Measurements from ENCODE around the gene NEK4. TPM values are rescaled to one million over a fixed set of nuclear protein-coding genes. Genes with fewer than 3 reads are reported as not detected.

Gene NEK4
- total and polyA plus RNA-seq, 8 donors: 23.6 to 35.0 (median 28.5) TPM

DNA sequence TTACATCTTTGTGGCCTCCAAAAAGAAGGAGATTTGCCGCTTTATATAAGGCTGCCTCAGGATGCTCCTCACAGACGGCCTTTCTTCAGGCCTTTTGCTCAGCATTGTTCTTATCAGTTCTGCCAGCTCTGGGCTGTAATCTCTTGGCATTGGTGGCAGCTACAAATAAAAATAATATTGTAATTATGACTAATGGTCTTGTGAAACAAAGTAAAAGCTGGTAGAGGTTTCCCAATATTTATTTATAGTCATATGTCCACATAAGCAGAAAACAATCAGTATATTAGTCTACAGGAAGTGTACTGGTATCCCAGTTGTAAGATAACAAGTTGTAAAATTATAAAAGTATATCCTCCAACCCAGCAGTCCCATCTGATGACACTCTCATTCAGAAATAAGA, 7.3 kb downstream of the NEK4 start:
- DNase-seq (no peak), ATAC-seq (no peak)
- H3K9me3 ChIP-seq: no peaks in the 10 kb centered on the region
- H3K4me1 ChIP-seq: peaks cover 0 to 18% of the 10 kb centered on the region in 2 donors
- intact Hi-C loops (cut with DNase I): no loop called here
- TF ChIP-seq, protein P1, sequence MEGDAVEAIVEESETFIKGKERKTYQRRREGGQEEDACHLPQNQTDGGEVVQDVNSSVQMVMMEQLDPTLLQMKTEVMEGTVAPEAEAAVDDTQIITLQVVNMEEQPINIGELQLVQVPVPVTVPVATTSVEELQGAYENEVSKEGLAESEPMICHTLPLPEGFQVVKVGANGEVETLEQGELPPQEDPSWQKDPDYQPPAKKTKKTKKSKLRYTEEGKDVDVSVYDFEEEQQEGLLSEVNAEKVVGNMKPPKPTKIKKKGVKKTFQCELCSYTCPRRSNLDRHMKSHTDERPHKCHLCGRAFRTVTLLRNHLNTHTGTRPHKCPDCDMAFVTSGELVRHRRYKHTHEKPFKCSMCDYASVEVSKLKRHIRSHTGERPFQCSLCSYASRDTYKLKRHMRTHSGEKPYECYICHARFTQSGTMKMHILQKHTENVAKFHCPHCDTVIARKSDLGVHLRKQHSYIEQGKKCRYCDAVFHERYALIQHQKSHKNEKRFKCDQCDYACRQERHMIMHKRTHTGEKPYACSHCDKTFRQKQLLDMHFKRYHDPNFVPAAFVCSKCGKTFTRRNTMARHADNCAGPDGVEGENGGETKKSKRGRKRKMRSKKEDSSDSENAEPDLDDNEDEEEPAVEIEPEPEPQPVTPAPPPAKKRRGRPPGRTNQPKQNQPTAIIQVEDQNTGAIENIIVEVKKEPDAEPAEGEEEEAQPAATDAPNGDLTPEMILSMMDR (IDR thresholded peaks at IDR 0.05): no peak
- peak overlapping the region in 1 of 2 donors; percentile 30 for H3K27ac ChIP-seq
- no peak overlapping the region for H3K4me3 ChIP-seq
- peaks cover 0 to 95% of the 10 kb centered on the region in 2 donors for H3K36me3 ChIP-seq
- H3K27me3 ChIP-seq: no peaks in the 10 kb centered on the region

DNA sequence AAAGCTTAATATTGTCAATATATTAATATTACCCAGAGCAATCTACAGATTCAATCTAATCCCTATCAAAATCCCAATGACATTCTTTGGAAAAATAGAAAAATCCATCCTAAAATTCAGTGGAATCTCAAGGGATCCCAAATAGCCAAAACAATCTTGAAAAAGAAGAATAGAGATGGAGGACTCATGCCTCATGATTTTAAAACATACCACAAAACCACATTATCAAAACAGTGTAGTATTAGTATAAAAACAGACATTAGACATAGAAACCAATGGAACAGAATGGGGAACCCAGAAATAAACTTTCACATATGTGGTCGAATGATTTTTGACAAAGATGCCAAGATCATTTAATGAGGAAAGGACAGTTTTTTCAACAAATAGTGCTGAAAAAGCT, 14.6 kb downstream of the NEK4 start:
- H3K36me3 ChIP-seq: peaks cover 0 to 85% of the 10 kb centered on the region in 2 donors
- ATAC-seq: no peak
- no peak for DNase-seq
- intact Hi-C loops (cut with DNase I): no loop called here
- peaks cover 0 to 9% of the 10 kb centered on the region in 2 donors for H3K4me1 ChIP-seq
- TF ChIP-seq, protein P1 (IDR thresholded peaks at IDR 0.05): no peak
- no peak overlapping the region for H3K4me3 ChIP-seq
- H3K9me3 ChIP-seq: no peaks in the 10 kb centered on the region
- H3K27me3 ChIP-seq: no peaks in the 10 kb centered on the region
- H3K27ac ChIP-seq: no peak overlapping the region

DNA sequence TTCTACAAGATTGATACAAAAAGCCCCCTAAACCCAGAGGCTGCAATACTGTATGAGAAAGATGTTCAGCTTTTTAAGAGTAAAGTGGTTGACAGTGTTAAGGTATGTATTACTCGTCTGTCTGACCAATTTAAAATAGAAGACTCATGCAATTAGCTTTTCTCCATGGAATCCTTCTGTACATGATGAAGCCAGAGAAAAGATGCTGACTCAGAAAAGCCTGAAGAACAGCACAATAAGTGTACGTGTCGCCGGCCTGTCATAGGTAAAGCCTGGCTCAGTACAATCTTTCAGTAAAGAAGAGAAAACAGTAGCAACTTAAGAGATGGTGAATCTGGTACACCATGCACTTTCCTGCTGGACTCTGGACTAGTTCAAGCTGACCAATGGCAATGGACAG, 16.4 kb downstream of the NEK4 start:
- Histone ChIP-seq H3K9me3 (no peaks in the 10 kb centered on the region), H3K4me1 (peaks cover 0 to 9% of the 10 kb centered on the region in 2 donors), H3K27me3 (no peaks in the 10 kb centered on the region), H3K27ac (no peak overlapping the region), H3K36me3 (peaks cover 0 to 87% of the 10 kb centered on the region in 2 donors), H3K4me3 (no peak overlapping the region)
- intact Hi-C loops (cut with DNase I): no loop called here
- DNase-seq (no peak), ATAC-seq (no peak)
- TF ChIP-seq, protein P1 (IDR thresholded peaks at IDR 0.05): no peak

DNA sequence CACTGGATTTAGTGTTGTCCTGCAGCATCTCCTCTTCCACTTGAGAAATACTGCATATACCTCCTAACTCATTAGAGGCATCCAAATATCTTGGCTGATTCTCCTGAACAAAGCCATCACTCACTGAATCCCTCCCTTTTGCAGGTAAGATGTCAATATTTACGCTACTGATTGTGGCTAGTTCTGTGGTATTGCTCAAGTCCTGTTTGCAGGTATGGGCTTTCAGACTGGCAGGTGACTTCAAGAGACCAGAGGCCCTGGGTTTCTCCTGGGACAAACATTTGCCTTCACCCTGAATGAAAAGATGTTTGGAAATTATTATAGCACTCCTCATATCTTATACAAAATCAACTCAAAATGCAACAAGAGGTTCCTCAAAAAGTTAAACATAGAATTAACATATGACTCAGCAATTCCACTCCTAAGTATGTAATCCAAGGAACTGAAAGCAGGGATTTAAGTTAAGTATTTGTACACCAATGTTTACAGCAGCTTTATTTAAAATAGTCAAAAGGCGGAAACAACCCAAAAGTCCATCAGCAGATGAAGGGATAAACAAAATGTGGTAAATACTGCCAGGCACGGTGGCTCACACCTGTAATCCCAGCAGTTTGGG, 18.6 kb downstream of the NEK4 start:
- peaks cover 0 to 87% of the 10 kb centered on the region in 2 donors for H3K36me3 ChIP-seq
- DNase-seq (no peak), ATAC-seq (peak; percentile 61)
- no peaks in the 10 kb centered on the region for H3K9me3 ChIP-seq
- TF ChIP-seq, protein P1 (IDR thresholded peaks at IDR 0.05): no peak
- no peak overlapping the region for H3K27ac ChIP-seq
- H3K27me3 ChIP-seq: no peaks in the 10 kb centered on the region
- intact Hi-C loops (cut with DNase I): no loop called here
- peaks cover 0 to 9% of the 10 kb centered on the region in 2 donors for H3K4me1 ChIP-seq
- no peak overlapping the region for H3K4me3 ChIP-seq

DNA sequence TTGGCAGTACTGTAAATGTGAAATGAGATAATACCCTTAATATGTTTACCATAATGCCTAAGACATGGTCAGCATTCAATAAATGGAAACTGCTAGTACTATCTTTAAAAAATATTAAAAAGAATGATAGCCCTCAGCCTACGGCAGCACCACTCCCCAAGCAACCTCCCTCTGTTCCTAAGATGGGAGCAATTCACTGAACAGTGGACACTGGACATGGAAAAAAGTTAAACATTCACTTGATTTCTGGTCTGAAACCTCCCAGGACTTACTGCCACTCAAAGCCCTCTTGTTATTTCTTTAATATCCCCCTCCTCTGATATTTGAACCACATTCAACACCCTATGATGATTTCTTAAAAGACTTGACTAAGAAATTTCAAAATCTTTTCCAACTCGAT, 27.0 kb downstream of the NEK4 start:
- Histone ChIP-seq H3K27ac (no peak overlapping the region), H3K27me3 (no peaks in the 10 kb centered on the region), H3K9me3 (no peaks in the 10 kb centered on the region), H3K4me1 (no peaks in the 10 kb centered on the region), H3K36me3 (peaks cover 0 to 96% of the 10 kb centered on the region in 2 donors), H3K4me3 (no peak overlapping the region)
- TF ChIP-seq, protein P1 (IDR thresholded peaks at IDR 0.05): no peak
- no peak for DNase-seq
- ATAC-seq: no peak
- intact Hi-C loops (cut with DNase I): loop anchor here in 1 of 2 donors (10.0 kb wide), 1 partner anchor 331 kb away; no protein-coding TSS in a partner anchor
